MM.1S (cell line): ENCODE measurements around the gene CHERP.

Source experiments
- DNase-seq: peaks from one replicate; pipeline ENCODE4 v3.0.0-alpha.2; 2015
- H2AFZ ChIP-seq: fragments of 300-600 bp; sonication (generic); 2 replicates; pipeline ENCODE4 v1.6.0; 2016; ENCODE audit warnings: antibody characterized with exemption, low read length
- H3F3A ChIP-seq: fragments of 300-600 bp; sonication (generic); 2 replicates; pipeline ENCODE4 v1.6.1; 2016; ENCODE audit warnings: mild to moderate bottlenecking, antibody characterized with exemption, low read length, moderate library complexity, mixed read lengths; ENCODE audit not compliant: insufficient read depth
- H3K27ac ChIP-seq: fragments of 300-600 bp; sonication (generic); 2 replicates; pipeline ENCODE4 v1.5.1; 2016; ENCODE audit warnings: mild to moderate bottlenecking, low read length
- H3K27me3 ChIP-seq: fragments of 300-600 bp; sonication (generic); replicated peaks from 2 replicates; pipeline ENCODE4 v1.6.0; 2016; ENCODE audit warnings: low read length; ENCODE audit not compliant: insufficient read depth
- H3K36me3 ChIP-seq: fragments of 300-600 bp; sonication (generic); replicated peaks from 2 replicates; pipeline ENCODE4 v1.6.1; 2016; ENCODE audit warnings: mild to moderate bottlenecking, low read length, mixed read lengths; ENCODE audit not compliant: insufficient read depth
- H3K4me1 ChIP-seq: fragments of 300-600 bp; sonication (generic); 2 replicates; pipeline ENCODE4 v1.6.1; 2016; ENCODE audit warnings: low read length, mixed read lengths
- H3K4me2 ChIP-seq: fragments of 300-600 bp; sonication (generic); 2 replicates; pipeline ENCODE4 v1.6.0; 2016; ENCODE audit warnings: low read depth, low read length
- H3K4me3 ChIP-seq: fragments of 300-600 bp; sonication (generic); 2 replicates; pipeline ENCODE4 v1.5.1; 2016; ENCODE audit warnings: low read length, mixed read lengths
- H3K79me2 ChIP-seq: fragments of 300-600 bp; sonication (generic); 2 replicates; pipeline ENCODE4 v1.6.1; 2016; ENCODE audit warnings: mixed run types, low read length, mixed read lengths
- H3K9ac ChIP-seq: fragments of 300-600 bp; sonication (generic); 2 replicates; pipeline ENCODE4 v1.6.1; 2016; ENCODE audit warnings: low read length, mixed read lengths
- H3K9me2 ChIP-seq: fragments of 300-600 bp; sonication (generic); replicated peaks from 2 replicates; pipeline ENCODE4 v1.6.1; 2016; ENCODE audit warnings: mild to moderate bottlenecking, low read length, mixed read lengths; ENCODE audit not compliant: insufficient read depth
- H3K9me3 ChIP-seq: fragments of 300-600 bp; sonication (generic); replicated peaks from 2 replicates; pipeline ENCODE4 v1.6.1; 2016; ENCODE audit warnings: mild to moderate bottlenecking, low read length, mixed read lengths; ENCODE audit not compliant: insufficient read depth
- H4K20me1 ChIP-seq: fragments of 300-600 bp; sonication (generic); 2 replicates; pipeline ENCODE4 v1.6.1; 2016; ENCODE audit warnings: mild to moderate bottlenecking, low read length, moderate library complexity, mixed read lengths; ENCODE audit not compliant: insufficient read depth
- CTCF ChIP-seq: fragments of 300-600 bp; sonication (generic); IDR thresholded peaks from 2 replicates; pipeline ENCODE4 v1.5.1; 2016; ENCODE audit warnings: antibody characterized with exemption, low read length, mixed read lengths
- EZH2 ChIP-seq: fragments of 300-600 bp; sonication (generic); optimal IDR thresholded peaks from 2 replicates; pipeline ENCODE3; 2017; ENCODE audit warnings: low read depth, mild to moderate bottlenecking, antibody characterized with exemption, low read length, mixed read lengths
- EZH2phosphoT487 ChIP-seq: fragments of 300-600 bp; sonication (generic); IDR thresholded peaks from 2 replicates; pipeline ENCODE4 v1.6.1; 2018; ENCODE audit warnings: antibody characterized with exemption, low read length

The CHERP gene

DNA sequence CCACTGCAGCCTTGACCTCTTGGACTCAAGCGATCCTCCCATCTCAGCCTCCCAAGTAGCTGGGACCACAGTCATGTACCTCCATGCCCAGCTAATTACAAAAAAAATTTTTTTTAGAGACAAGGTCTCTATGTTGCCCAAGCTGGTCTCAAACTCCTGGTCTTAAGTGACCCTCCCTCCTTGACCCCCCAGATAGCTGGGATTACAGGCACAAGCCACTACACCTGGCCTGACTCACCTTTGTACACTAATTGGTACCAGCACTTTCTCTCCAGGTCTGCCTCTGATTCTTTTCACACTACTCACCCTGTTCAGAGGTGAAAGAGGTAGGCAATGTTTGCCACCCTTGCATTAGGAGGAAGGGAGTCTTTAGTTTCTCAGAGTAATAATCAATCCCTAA is 64.9 kb downstream of the CHERP start:
- no peaks in the 10 kb centered on the region for H3K9me2 ChIP-seq
- H3K9ac ChIP-seq: no peak overlapping the region
- no peaks in the 10 kb centered on the region for H3K36me3 ChIP-seq
- H3K4me2 ChIP-seq: no peak overlapping the region
- no peak overlapping the region for H3K4me3 ChIP-seq
- no peak for DNase-seq
- H4K20me1 ChIP-seq: no peaks in the 10 kb centered on the region
- H3K79me2 ChIP-seq: no peaks in the 10 kb centered on the region
- no peak for TF ChIP-seq CTCF
- no peak for TF ChIP-seq EZH2phosphoT487
- no peak for TF ChIP-seq EZH2
- no peak overlapping the region for H2AFZ ChIP-seq
- no peaks in the 10 kb centered on the region for H3K9me3 ChIP-seq
- no peaks in the 10 kb centered on the region for H3F3A ChIP-seq
- no peak overlapping the region for H3K27ac ChIP-seq
- no peaks in the 10 kb centered on the region for H3K27me3 ChIP-seq
- no peaks in the 10 kb centered on the region for H3K4me1 ChIP-seq

DNA sequence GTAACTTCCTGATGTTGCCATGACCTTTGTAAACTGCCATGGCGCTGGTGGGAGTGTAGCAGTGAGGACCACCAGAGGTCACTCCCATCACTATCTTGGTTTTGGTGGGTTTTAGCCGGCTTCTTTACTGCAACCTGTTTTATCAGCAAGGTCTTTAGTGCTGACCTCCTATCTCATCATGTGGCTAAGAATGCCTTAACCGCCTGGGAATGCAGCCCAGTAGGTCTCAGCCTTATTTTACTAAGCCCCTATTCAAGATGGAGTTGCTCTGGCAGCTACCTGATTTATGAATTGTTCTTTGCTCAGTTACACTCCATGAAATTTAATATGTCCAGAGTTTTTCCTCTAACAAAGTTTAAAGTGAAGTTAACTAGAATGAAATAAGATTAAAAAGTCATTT is 65.8 kb downstream of the CHERP start:
- no peak for TF ChIP-seq CTCF
- no peak for TF ChIP-seq EZH2
- TF ChIP-seq EZH2phosphoT487: no peak
- no peaks in the 10 kb centered on the region for H3F3A ChIP-seq
- no peak overlapping the region for H3K9ac ChIP-seq
- no peaks in the 10 kb centered on the region for H3K36me3 ChIP-seq
- DNase-seq: no peak
- H2AFZ ChIP-seq: no peak overlapping the region
- no peaks in the 10 kb centered on the region for H3K9me3 ChIP-seq
- no peak overlapping the region for H3K27ac ChIP-seq
- H4K20me1 ChIP-seq: no peaks in the 10 kb centered on the region
- no peak overlapping the region for H3K4me2 ChIP-seq
- no peaks in the 10 kb centered on the region for H3K9me2 ChIP-seq
- no peak overlapping the region for H3K4me3 ChIP-seq
- no peaks in the 10 kb centered on the region for H3K4me1 ChIP-seq
- H3K79me2 ChIP-seq: peaks cover 1% of the 10 kb centered on the region
- no peaks in the 10 kb centered on the region for H3K27me3 ChIP-seq

GRCh38 chr19:16473875-16474392 is 68.3 kb downstream of the CHERP start:
- Histone ChIP-seq H3K4me2 (no peak overlapping the region), H3K4me3 (no peak overlapping the region), H3K79me2 (peaks cover 26% of the 10 kb centered on the region), H3K4me1 (peaks cover 6% of the 10 kb centered on the region; the same call in 1 of the 2 replicates), H3K9me3 (no peaks in the 10 kb centered on the region), H3K9ac (no peak overlapping the region), H3K27me3 (no peaks in the 10 kb centered on the region), H3F3A (no peaks in the 10 kb centered on the region), H3K36me3 (no peaks in the 10 kb centered on the region), H3K27ac (no peak overlapping the region), H4K20me1 (0 out of 2 replicates have a peak, but pooled peaks cover 5% of the 10 kb centered on the region), H3K9me2 (no peaks in the 10 kb centered on the region), H2AFZ (no peak overlapping the region)
- TF ChIP-seq EZH2phosphoT487 (no peak), EZH2 (no peak), CTCF (no peak)
- DNase-seq: no peak
